HG02981 (cell line): ENCODE results near the gene WDR86.

ENCODE experiments used
- ATAC-seq: cut with Tn5 transposase; IDR thresholded peaks from one replicate; pipeline ENCODE4 v1.9.1; 2021; ENCODE audit warnings: mild to moderate bottlenecking, moderate library complexity; ENCODE audit not compliant: unreplicated experiment

Gene WDR86

GRCh38 chr7:151392002-151392401, 17.8 kb downstream of the WDR86 start:
- ATAC-seq = no peak

GRCh38 chr7:151391358-151391730, 18.5 kb downstream of the WDR86 start:
- ATAC-seq = no peak

- ATAC-seq = no peak
Measured at GRCh38 chr7:151390598-151391357, 19.1 kb downstream of the WDR86 start.

- ATAC-seq = no peak
Measured at GRCh38 chr7:151389768-151390597, 19.9 kb downstream of the WDR86 start.

- ATAC-seq = no peak
Measured at GRCh38 chr7:151389096-151389767, 20.6 kb downstream of the WDR86 start.

DNA sequence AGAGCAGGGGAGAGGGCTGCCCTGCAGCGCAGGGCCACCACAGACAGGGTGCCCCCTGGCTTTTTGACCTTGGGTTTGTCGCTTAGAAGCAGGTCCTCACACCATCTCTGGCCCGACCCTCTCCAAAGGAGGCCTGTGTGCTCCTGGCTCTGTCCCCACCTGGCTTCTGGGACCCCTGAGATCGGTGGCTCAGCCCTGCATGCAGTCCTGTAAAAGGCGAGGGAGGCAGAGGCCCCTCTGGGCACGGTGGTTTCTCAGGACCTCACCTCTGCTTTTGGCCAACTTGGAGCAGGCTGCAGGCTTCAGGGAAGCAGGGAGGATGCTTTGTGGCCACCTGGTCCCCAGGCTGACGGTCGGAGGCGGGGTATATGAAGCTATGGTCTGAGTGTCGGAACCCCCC, 21.4 kb downstream of the WDR86 start:
- ATAC-seq = no peak

GRCh38 chr7:151388007-151388297, 21.9 kb downstream of the WDR86 start:
- no peak for ATAC-seq

DNA sequence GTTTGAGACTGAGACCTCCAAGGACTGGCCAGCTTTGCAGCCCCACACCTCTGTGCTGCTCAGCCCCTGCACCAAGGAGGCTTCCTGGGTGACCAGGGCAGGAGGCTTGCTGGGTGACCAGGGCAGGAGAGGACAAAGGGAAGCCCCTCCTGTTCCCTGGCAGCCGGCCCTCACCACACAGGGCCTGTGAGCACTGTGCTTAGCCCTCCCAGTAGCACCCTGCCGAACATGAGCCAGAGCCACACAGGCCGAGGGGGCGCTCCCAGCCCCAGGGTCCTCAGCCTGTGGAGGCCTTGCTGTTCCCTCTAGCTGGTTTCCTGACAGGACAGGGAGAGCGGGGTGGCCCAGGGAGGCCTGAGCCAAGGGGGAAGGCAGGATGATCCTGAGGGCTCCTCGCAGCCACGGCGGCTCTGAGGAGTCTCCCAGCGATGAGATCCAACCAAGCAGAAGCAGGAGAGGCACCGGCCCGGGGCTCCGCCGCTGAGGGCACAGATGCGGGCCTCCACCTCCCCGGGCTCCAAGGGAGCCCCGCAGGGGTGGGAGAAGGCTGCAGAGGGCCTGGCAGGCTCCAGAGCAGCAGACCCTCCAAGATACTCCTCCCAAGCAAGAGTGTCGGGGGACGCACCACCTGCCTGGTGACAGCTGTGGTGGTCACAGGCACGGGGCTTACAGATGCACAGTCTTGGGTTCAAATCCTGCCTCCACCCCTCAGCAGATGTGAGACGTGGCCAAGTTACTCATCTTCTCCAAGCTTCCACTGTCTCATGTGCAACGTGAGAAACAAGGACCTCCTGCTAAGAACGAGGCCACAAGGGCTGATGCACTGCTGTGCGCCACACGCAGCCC, 22.5 kb downstream of the WDR86 start:
- ATAC-seq = no peak

GRCh38 chr7:151386301-151387160, 23.3 kb downstream of the WDR86 start:
- ATAC-seq = no peak

GRCh38 chr7:151385626-151386300, 24.1 kb downstream of the WDR86 start:
- no peak for ATAC-seq

DNA sequence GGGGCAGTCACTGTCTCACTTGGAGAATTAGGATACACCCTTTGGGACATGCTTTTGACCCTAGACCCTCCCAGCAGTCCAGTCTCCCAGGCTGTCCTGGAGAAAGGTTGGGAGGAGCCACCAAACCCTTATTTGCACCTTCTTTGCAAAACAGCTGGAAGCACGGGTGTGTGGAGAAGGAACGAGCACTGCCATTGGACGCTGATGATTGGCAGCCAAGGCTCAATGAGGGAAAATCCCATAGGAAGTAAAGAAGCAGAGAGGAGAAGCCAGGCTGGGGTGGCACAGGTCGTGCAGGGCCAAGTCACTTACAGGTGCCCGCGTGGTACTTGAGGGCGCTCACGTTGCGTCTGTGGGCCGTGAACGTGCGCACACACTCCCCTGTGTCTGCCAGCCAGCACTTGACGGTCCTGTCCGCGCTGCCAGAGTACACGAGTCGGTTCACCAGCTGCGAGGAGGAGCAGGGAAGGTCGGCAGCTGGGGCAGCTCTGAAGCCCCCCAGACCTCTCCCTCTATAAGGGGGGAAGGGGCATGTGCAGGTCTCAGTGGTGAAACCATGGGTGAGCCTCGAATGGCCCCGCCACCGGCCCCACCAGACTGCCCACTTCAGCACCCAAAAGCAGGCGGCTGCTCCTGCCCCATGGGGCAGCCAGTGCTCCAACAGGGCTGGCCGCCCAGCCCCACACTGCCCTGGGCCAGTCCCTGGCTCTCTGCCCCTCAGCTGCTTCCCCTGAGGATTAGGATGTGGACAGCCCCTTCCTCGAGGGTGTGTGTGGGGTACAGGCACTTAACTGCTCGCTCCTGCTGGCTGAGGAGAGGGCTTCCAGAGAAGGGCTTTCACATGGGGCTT, 24.8 kb downstream of the WDR86 start:
- no peak for ATAC-seq

DNA sequence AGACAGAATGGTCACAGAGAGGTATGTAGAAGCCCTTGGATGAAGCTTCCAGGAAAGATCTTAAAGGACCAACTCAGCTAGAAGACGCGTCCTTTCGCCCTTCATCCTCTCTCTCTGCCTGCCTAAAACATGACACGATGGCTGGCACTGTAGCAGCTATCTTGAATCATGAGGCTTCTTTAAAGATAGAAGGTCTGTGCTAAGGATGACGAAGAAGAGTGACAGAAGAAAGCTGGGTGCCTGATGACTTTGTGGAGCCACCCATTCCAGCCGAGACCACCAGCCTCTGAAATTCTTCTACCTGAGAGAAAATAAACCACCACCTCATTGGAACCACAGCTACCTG, 25.5 kb downstream of the WDR86 start:
- no peak for ATAC-seq

GRCh38 chr7:151383638-151384351, 26.0 kb downstream of the WDR86 start:
- no peak for ATAC-seq

GRCh38 chr7:151382079-151382885, 27.6 kb downstream of the WDR86 start:
- ATAC-seq = no peak

- no peak for ATAC-seq
Measured at GRCh38 chr7:151381348-151382078, 28.3 kb downstream of the WDR86 start.

DNA sequence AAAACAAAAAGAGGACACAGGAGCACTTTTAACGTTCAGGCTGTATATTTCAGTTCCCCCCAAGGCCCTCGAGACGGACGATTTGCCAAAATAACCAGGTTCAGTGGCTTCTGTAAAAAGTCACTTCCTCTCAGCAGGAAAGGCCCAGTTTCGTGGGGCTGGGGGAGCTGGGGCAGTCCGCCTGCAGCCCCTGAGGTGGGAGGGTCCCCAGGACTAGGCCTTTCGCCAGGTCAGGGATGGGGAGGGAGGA, 28.8 kb downstream of the WDR86 start:
- ATAC-seq = no peak
